HepG2 (cell line): Measurements from ENCODE around the gene ZNF500. TPM values are rescaled to one million over a fixed set of nuclear protein-coding genes. Genes with fewer than 3 reads are reported as not detected.

Experiments
- ARID5B ChIP-seq: IDR thresholded peaks from 2 replicates; pipeline ENCODE4 v1.4.0; 2020; ENCODE audit warnings: mild to moderate bottlenecking, missing genetic modification reagents
- CEBPZ ChIP-seq: IDR thresholded peaks from 2 replicates; pipeline ENCODE4 v1.6.1; 2012; ENCODE audit warnings: low read length, improper control_type of control experiment
- EP300 ChIP-seq, 3 experiments: sonication (generic) in 1 of 3; formaldehyde crosslinking in 1 of 3; IDR thresholded peaks; 2 replicates each; pipeline versions ENCODE4 v1.5.1 to v1.6.1; 2011 to 2020; ENCODE audit warnings: low read depth in 2 of 3, low read length in 2 of 3, borderline replicate concordance in 1 of 3, improper control_type of control experiment in 1 of 3, mild to moderate bottlenecking in 1 of 3, missing genetic modification reagents in 1 of 3, moderate library complexity in 1 of 3
- ERF ChIP-seq: IDR thresholded peaks from 2 replicates; pipeline ENCODE4 v1.6.1; 2018; ENCODE audit warnings: missing biosample characterization, missing genetic modification reagents
- GLI4 ChIP-seq: sonication (generic); formaldehyde crosslinking; IDR thresholded peaks from 2 replicates; pipeline ENCODE4 v1.5.1; 2020; ENCODE audit warnings: missing genetic modification reagents, mild to moderate bottlenecking, moderate library complexity, borderline replicate concordance
- HNRNPL ChIP-seq: fragments of 200-400 bp; formaldehyde crosslinking; IDR thresholded peaks from 2 replicates; pipeline ENCODE4 v1.6.1; 2017; ENCODE audit warnings: mild to moderate bottlenecking, low read depth, low read length
- HOMEZ ChIP-seq: IDR thresholded peaks from 2 replicates; pipeline ENCODE4 v1.6.1; 2016; ENCODE audit warnings: low read depth
- MED8 ChIP-seq: sonication (generic); formaldehyde crosslinking; IDR thresholded peaks from 2 replicates; pipeline ENCODE4 v1.8.1; 2023; ENCODE audit warnings: mild to moderate bottlenecking, missing genetic modification reagents; ENCODE audit not compliant: insufficient replicate concordance
- MXI1 ChIP-seq: IDR thresholded peaks from 3 replicates; pipeline ENCODE4 v1.6.1; 2012; ENCODE audit warnings: low read depth, low read length, inconsistent platforms, borderline replicate concordance
- SP1 ChIP-seq, 2 experiments: fragments of 450-650 bp in 1 of 2; sonication (generic) in 1 of 2; formaldehyde crosslinking in 1 of 2; IDR thresholded peaks; 2 replicates each; pipeline versions ENCODE4 v1.4.0 to v1.6.1; 2016 to 2020; ENCODE audit warnings: missing genetic modification reagents in 1 of 2
- ZBTB20 ChIP-seq: sonication (generic); formaldehyde crosslinking; IDR thresholded peaks from 2 replicates; pipeline ENCODE4 v1.8.1; 2023; ENCODE audit warnings: missing genetic modification reagents, low read depth, mild to moderate bottlenecking, borderline replicate concordance
- ZFP90 ChIP-seq: sonication (generic); formaldehyde crosslinking; IDR thresholded peaks from 2 replicates; pipeline ENCODE4 v1.8.0; 2022; ENCODE audit warnings: missing genetic modification reagents, mild to moderate bottlenecking, inconsistent platforms, borderline replicate concordance
- ZNF337 ChIP-seq: sonication (generic); formaldehyde crosslinking; IDR thresholded peaks from 2 replicates; pipeline ENCODE4 v1.5.1; 2020; ENCODE audit warnings: missing genetic modification reagents, low read depth, mild to moderate bottlenecking, borderline replicate concordance
- ZNF33B ChIP-seq: sonication (generic); formaldehyde crosslinking; IDR thresholded peaks from 2 replicates; pipeline ENCODE4 v1.5.1; 2020; ENCODE audit warnings: mild to moderate bottlenecking, missing genetic modification reagents
- ZNF550 ChIP-seq: sonication (generic); formaldehyde crosslinking; IDR thresholded peaks from 2 replicates; pipeline ENCODE4 v1.4.0; 2020; ENCODE audit warnings: mild to moderate bottlenecking, missing genetic modification reagents, borderline replicate concordance
- ZNF703 ChIP-seq: sonication (generic); formaldehyde crosslinking; IDR thresholded peaks from 2 replicates; pipeline ENCODE4 v1.5.1; 2020; ENCODE audit warnings: missing genetic modification reagents, mild to moderate bottlenecking, moderate library complexity, borderline replicate concordance
- polyA plus RNA-seq, 8 experiments: library from polyadenylated mRNA; depleted of rRNA in 3 of 8; stranded (reverse) in 7 of 8; unstranded in 1 of 8; fragments of >200 nt; fragmentation: Illumina TruSeq in 4 of 8; extraction: Trizol in 4 of 8; gene quantifications; 2 replicates each; pipeline versions ENCODE4 v1.2.1 to v1.2.3, GENCODE V29; 2011 to 2016; ENCODE audit warnings: low read depth in 4 of 8, missing spikeins in 1 of 8, mixed read lengths in 1 of 8; ENCODE audit not compliant: insufficient read depth in 1 of 8
- total RNA-seq, 5 experiments: library from RNA; depleted of rRNA; stranded (reverse); fragments of >200 nt; fragmentation: Illumina TruSeq; extraction: Trizol; gene quantifications; 2 replicates each; pipeline ENCODE4 v1.2.3, GENCODE V29; 2016; ENCODE audit warnings: low read depth in 1 of 5

Gene ZNF500
- total and polyA plus RNA-seq, 2 of the 13 experiments (the other 11 are each of a cell fraction or from before 2014, with no cell fraction given): 6.1 to 12.2 TPM

DNA sequence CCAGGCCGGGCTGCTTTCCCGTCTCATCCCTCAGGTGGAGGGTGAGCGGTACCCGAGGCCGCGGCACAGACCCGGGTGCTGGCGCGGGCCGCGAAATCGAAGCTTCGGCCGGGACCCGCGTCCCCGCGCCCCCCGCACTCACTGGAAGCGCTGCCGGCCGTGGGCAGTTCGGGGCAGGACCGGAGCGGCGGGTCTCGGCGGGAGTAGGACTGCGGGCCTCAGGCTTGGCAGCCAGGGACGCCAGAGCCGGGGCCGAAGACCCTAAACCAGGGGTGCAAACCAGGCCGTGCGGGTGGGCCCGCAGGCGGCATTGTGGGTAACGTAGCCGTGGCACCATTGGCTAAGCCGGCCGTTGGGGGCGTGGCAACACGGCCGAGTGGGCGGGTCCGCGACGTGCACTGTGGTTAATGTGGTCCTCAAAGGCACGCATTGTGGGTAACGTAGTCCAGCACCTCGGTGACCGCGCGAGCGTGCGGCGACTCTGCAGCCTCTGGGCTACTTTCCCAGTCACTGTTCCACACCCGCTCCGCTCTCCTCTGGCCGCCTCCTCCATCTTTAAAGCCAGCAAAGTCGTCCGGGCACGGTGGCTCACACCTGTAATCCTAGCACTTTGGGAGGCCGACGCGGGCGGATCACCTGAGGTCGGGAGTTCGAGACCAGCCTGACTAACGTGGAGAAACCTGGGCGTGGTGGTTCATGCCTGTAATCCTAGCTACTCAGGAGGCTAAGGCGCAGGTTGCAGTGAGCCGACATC lies at the start of gene ZNF500 (continued):
- TF ChIP-seq CEBPZ: no peak
- TF ChIP-seq ZNF703 (CRISPR knock-in tag): no peak
- peak; percentile 67 for TF ChIP-seq MED8 (CRISPR knock-in tag)
- TF ChIP-seq ZFP90: peak; percentile 43; the same call in 1 of the 2 replicates
- TF ChIP-seq HNRNPL: peak; percentile 36; the same call in 1 of the 2 replicates
- TF ChIP-seq ZNF337 (CRISPR knock-in tag): no peak
- peak; percentile 27; the same call in 1 of the 2 replicates for TF ChIP-seq ARID5B (CRISPR knock-in tag)
- no peak for TF ChIP-seq SP1 (IDR thresholded peaks at IDR 0.05)
- TF ChIP-seq SP1 (CRISPR knock-in tag; IDR thresholded peaks at IDR 0.05): peak; percentile 99
- TF ChIP-seq ZBTB20 (CRISPR knock-in tag): no peak
- no peak for TF ChIP-seq ZNF33B (CRISPR knock-in tag)
- TF ChIP-seq EP300 (IDR thresholded peaks at IDR 0.05; ENCODE audit: low read depth in 2 of 2, low read length in 2 of 2): no peak
- TF ChIP-seq EP300 (CRISPR knock-in tag; IDR thresholded peaks at IDR 0.05; ENCODE audit: borderline replicate concordance): no peak
- TF ChIP-seq MXI1: peak; percentile 89; the same call in 1 of the 3 replicates
- no peak for TF ChIP-seq GLI4 (CRISPR knock-in tag)
- TF ChIP-seq ERF (CRISPR knock-in tag): peak; percentile 91
- no peak for TF ChIP-seq ZNF550 (CRISPR knock-in tag)
- TF ChIP-seq HOMEZ (CRISPR knock-in tag): no peak
